Stimulated activated CD8-positive, alpha-beta memory T cell treated with anti-CD3 and anti-CD28 coated beads, Interleukin-4, amount 100 ng/mL, for 24 hours (primary cell): Measurements from ENCODE around the gene CDH18.

Source experiments
- DNase-seq: peaks from one replicate; pipeline ENCODE4 v3.0.0-alpha.2; 2020; ENCODE audit warnings: low read depth

Gene CDH18

GRCh38 chr5:19733612-19734495 lies 254.1 kb downstream of the CDH18 start:
- no peak for DNase-seq

- no peak for DNase-seq
Measured at GRCh38 chr5:19728571-19728970, 259.4 kb downstream of the CDH18 start.

GRCh38 chr5:19719109-19719508 lies 268.9 kb downstream of the CDH18 start:
- no peak for DNase-seq

GRCh38 chr5:19713740-19714139 lies 274.3 kb downstream of the CDH18 start:
- no peak for DNase-seq

- DNase-seq, result no peak
Measured at GRCh38 chr5:19709403-19709802, 278.6 kb downstream of the CDH18 start.

GRCh38 chr5:19706776-19707175 lies 281.2 kb downstream of the CDH18 start:
- no peak for DNase-seq

- no peak for DNase-seq
Measured at GRCh38 chr5:19701731-19702130, 286.3 kb downstream of the CDH18 start.

- no peak for DNase-seq
Measured at GRCh38 chr5:19694949-19695611, 292.9 kb downstream of the CDH18 start.

- DNase-seq, result no peak
Measured at GRCh38 chr5:19690978-19691377, 297.0 kb downstream of the CDH18 start.

GRCh38 chr5:19685473-19685872 lies 302.5 kb downstream of the CDH18 start:
- DNase-seq, result no peak

GRCh38 chr5:19676895-19677294 lies 311.1 kb downstream of the CDH18 start:
- DNase-seq, result no peak

GRCh38 chr5:19660679-19661078 lies 327.3 kb downstream of the CDH18 start:
- DNase-seq, result no peak

GRCh38 chr5:19655627-19656026 lies 332.4 kb downstream of the CDH18 start:
- DNase-seq, result no peak

- no peak for DNase-seq
Measured at GRCh38 chr5:19638461-19638860, 349.5 kb downstream of the CDH18 start.

GRCh38 chr5:19630876-19631275 lies 357.1 kb downstream of the CDH18 start:
- DNase-seq, result no peak

- no peak for DNase-seq
Measured at GRCh38 chr5:19626211-19626610, 361.8 kb downstream of the CDH18 start.

GRCh38 chr5:19625562-19625961 lies 362.4 kb downstream of the CDH18 start:
- no peak for DNase-seq

- no peak for DNase-seq
Measured at GRCh38 chr5:19619571-19619970, 368.4 kb downstream of the CDH18 start.

GRCh38 chr5:19616701-19617215 lies 371.2 kb downstream of the CDH18 start:
- DNase-seq, result no peak

- no peak for DNase-seq
Measured at GRCh38 chr5:19615661-19616060, 372.3 kb downstream of the CDH18 start.

- no peak for DNase-seq
Measured at GRCh38 chr5:19615071-19615470, 372.9 kb downstream of the CDH18 start.

GRCh38 chr5:19608444-19609002 lies 379.5 kb downstream of the CDH18 start:
- no peak for DNase-seq

GRCh38 chr5:19605846-19606407 lies 382.1 kb downstream of the CDH18 start:
- DNase-seq, result no peak
